ENCODE results near the gene PGA3. TPM values are rescaled to one million over a fixed set of nuclear protein-coding genes. Genes with fewer than 3 reads are reported as not detected.

The PGA3 gene
- total and polyA plus RNA-seq, 7 experiments from 2014 or later, result 0.83 TPM; not detected in 6

Other genes with a start within 250 kb of the PGA3 start
- 100 to 1,000 TPM; 361 to 653 (median 430) TPM for gene CD6, start 231.8 kb upstream of the PGA3 start, total RNA-seq
- 100 to 1,000 TPM; 195 to 303 TPM for gene CD6, start 231.8 kb upstream of the PGA3 start, polyA plus RNA-seq
- gene CD5, start 101.0 kb upstream of the PGA3 start, total RNA-seq, result 100 to 1,000 TPM; 180 to 399 (median 224) TPM
- gene CD5, start 101.0 kb upstream of the PGA3 start, polyA plus RNA-seq, result 100 to 1,000 TPM; 217 to 371 TPM
- 10 to 100 TPM in 1 of 5 experiments, 1 to 10 TPM in 4; 4.1 to 12.0 (median 7.9) TPM for gene VPS37C, start 42.1 kb upstream of the PGA3 start, total RNA-seq
- gene VPS37C, start 42.1 kb upstream of the PGA3 start, polyA plus RNA-seq, result under 1 TPM; 0.31 to 0.82 TPM
- 1 to 10 TPM in 1 of 5 experiments, not detected in 4; 1.9 TPM for gene PGA4, start 18.8 kb downstream of the PGA3 start, total RNA-seq
- gene PGA4, start 18.8 kb downstream of the PGA3 start, polyA plus RNA-seq, result not detected
- gene PGA5, start 37.7 kb downstream of the PGA3 start, total RNA-seq, result not detected
- not detected for gene PGA5, start 37.7 kb downstream of the PGA3 start, polyA plus RNA-seq
- gene VWCE, start 91.8 kb downstream of the PGA3 start, total RNA-seq, result 1 to 10 TPM in 1 of 5 experiments, under 1 TPM in 4; 0.16 to 3.8 (median 0.49) TPM
- gene VWCE, start 91.8 kb downstream of the PGA3 start, polyA plus RNA-seq, result not detected
- gene DDB1, start 129.6 kb downstream of the PGA3 start, total RNA-seq, result 100 to 1,000 TPM; 153 to 213 (median 160) TPM
- gene DDB1, start 129.6 kb downstream of the PGA3 start, polyA plus RNA-seq, result 100 to 1,000 TPM; 113 to 125 TPM
- gene TKFC, start 129.7 kb downstream of the PGA3 start, total RNA-seq, result 10 to 100 TPM; 36.9 to 59.9 (median 43.3) TPM
- gene TKFC, start 129.7 kb downstream of the PGA3 start, polyA plus RNA-seq, result 10 to 100 TPM; 24.6 to 30.0 TPM
- gene CYB561A3, start 158.4 kb downstream of the PGA3 start, total RNA-seq, result 10 to 100 TPM; 37.9 to 47.6 (median 44.2) TPM
- gene CYB561A3, start 158.4 kb downstream of the PGA3 start, polyA plus RNA-seq, result 10 to 100 TPM; 62.7 to 73.8 TPM
- 10 to 100 TPM; 54.6 to 65.1 (median 59.9) TPM for gene TMEM138, start 158.9 kb downstream of the PGA3 start, total RNA-seq
- 10 to 100 TPM; 42.9 to 49.3 TPM for gene TMEM138, start 158.9 kb downstream of the PGA3 start, polyA plus RNA-seq
- 10 to 100 TPM in 2 of 5 experiments, 1 to 10 TPM in 3; 4.7 to 17.2 (median 9.2) TPM for gene TMEM216, start 189.1 kb downstream of the PGA3 start, total RNA-seq
- gene TMEM216, start 189.1 kb downstream of the PGA3 start, polyA plus RNA-seq, result 10 to 100 TPM; 34.7 to 35.8 TPM
- 100 to 1,000 TPM in 4 of 5 experiments, 10 to 100 TPM in 1; 96.0 to 174 (median 113) TPM for gene CPSF7, start 226.5 kb downstream of the PGA3 start, total RNA-seq
- gene CPSF7, start 226.5 kb downstream of the PGA3 start, polyA plus RNA-seq, result 10 to 100 TPM; 27.5 to 35.3 TPM
- gene SDHAF2, start 226.6 kb downstream of the PGA3 start, total RNA-seq, result 10 to 100 TPM; 36.1 to 56.6 (median 48.2) TPM
- gene SDHAF2, start 226.6 kb downstream of the PGA3 start, polyA plus RNA-seq, result 100 to 1,000 TPM; 100 to 116 TPM